Psoas muscle (tissue), 8 donors: ENCODE measurements around the gene PLAA. TPM values are rescaled to one million over a fixed set of nuclear protein-coding genes. Genes with fewer than 3 reads are reported as not detected.

Source experiments
- ATAC-seq, 4 donors: fragments of 200-7000 bp; cut with Tn5 transposase; one replicate each; pipeline ENCODE4 v1.9.1; 2020; ENCODE audit warnings: moderate library complexity in 3 of 4, mild to moderate bottlenecking in 2 of 4
- DNase-seq, 2 donors: peaks; one replicate each; pipeline ENCODE4 v3.0.0-alpha.2; 2020
- H3K27ac ChIP-seq: fragments of 200-600 bp; one replicate; pipeline ENCODE4 v1.8.0; 2022
- H3K27me3 ChIP-seq, 3 donors: fragments of 200-600 bp in 1 of 3; one replicate each; pipeline versions ENCODE4 v1.6.1 to v1.8.0; 2013 to 2022; ENCODE audit warnings: low read length in 2 of 3, mild to moderate bottlenecking in 2 of 3, moderate library complexity in 1 of 3; ENCODE audit not compliant: insufficient read depth in 3 of 3
- H3K36me3 ChIP-seq, 2 donors: fragments of 200-600 bp in 1 of 2; one replicate each; pipeline versions ENCODE4 v1.6.1 to v1.8.0; 2013 to 2022; ENCODE audit warnings: low read depth in 1 of 2, mild to moderate bottlenecking in 1 of 2, moderate library complexity in 1 of 2; ENCODE audit not compliant: insufficient read depth in 1 of 2
- H3K4me1 ChIP-seq: fragments of 200-600 bp; one replicate; pipeline ENCODE4 v1.8.0; 2022
- H3K4me3 ChIP-seq: fragments of 200-600 bp; one replicate; pipeline ENCODE4 v1.8.0; 2022; ENCODE audit warnings: mild to moderate bottlenecking
- H3K9me3 ChIP-seq: fragments of 200-600 bp; one replicate; pipeline ENCODE4 v1.8.0; 2022
- CTCF ChIP-seq: fragments of 200-600 bp; IDR thresholded peaks from one replicate; pipeline ENCODE4 v1.8.0; 2022; ENCODE audit warnings: antibody characterized with exemption
- WGBS, 3 donors: extraction: QIAGEN DNeasy Blood & Tissue Kit; methylation state at CpG; one replicate each; pipeline versions ENCODE4 v1.1.6 to v1.1.7; 2013; 5-methylcytosine and 5-hydroxymethylcytosine counted together
- intact Hi-C, 2 donors: fragments of 100-400 bp; cut with DNase I; formaldehyde crosslinking; loops; one replicate each; pipeline versions ENCODE4 v1.11.0 to v1.14.2; 2022
- polyA plus RNA-seq, 3 donors: library from polyadenylated mRNA; stranded (reverse); fragments of 200-250 nt; gene quantifications; one replicate each; pipeline ENCODE4 v1.2.3, GENCODE V29; 2013
- total RNA-seq, 4 donors: library from RNA; stranded (reverse); fragmentation: NEBNext Ultra II Directional in 2 of 4; extraction: Animal tissue kit (Norgen Biotek cat#: 25700) in 2 of 4; gene quantifications; one replicate each; pipeline versions ENCODE4 v1.2.1 to v1.2.4, GENCODE V29; 2021 to 2023
- donor health status: healthy with polysubstance abuse.
- donor health status: DM: no; HTN: no; CAD: no; lungs with moderate emphysema.
- donor health status: Bipolar disorder and iron deficiency.
- donor health status: healthy.
- donor health status: DM: yes; HTN: yes; CAD: no.
- donor health status: DM: no; HTN: no; CAD: no.
- donor health status: DM: no; HTN: no; CAD: no.
- donor health status: DM: yes; HTN: yes; CAD: no.

Gene PLAA
- total and polyA plus RNA-seq, 7 donors, result 42.3 to 91.7 (median 62.3) TPM

- H3K27ac ChIP-seq, result peak within 1 kb of the TSS; percentile 80
- ATAC-seq (peak; percentile 100), DNase-seq (peak; percentile 98)
- H3K9me3 ChIP-seq, result no peaks in the 10 kb centered on the region
- peak within 1 kb of the TSS; percentile 66 for H3K4me3 ChIP-seq
- peaks cover 9% of the 10 kb centered on the region for H3K4me1 ChIP-seq
- H3K27me3 ChIP-seq, result no peaks in the 10 kb centered on the region
- 1% methylated on average over 52 to 53 of the region's 53 CpGs for WGBS, 3 donors
- no peak for TF ChIP-seq CTCF
- H3K36me3 ChIP-seq, result no peaks in the 10 kb centered on the region
- intact Hi-C loops, result loop anchor here in 1 of 2 donors (2.0 kb wide), 1 partner anchor 63 kb away; the partner anchor contains the start of gene CAAP1
These were observed 9.1 kb upstream of the PLAA start, which contains the start of gene IFT74 for GRCh38 chr9:26955921-26956859. Gene IFT74, plus strand, starts transcription at chr9:26956412. Its CDS starts 5,556 bp downstream, at chr9:26961968.

GRCh38 chr9:26955222-26955903 lies 8.3 kb upstream of the PLAA start:
- Histone ChIP-seq H3K4me3 (peak overlapping the region; percentile 66), H3K27me3 (no peaks in the 10 kb centered on the region), H3K27ac (peak overlapping the region; percentile 80), H3K9me3 (no peaks in the 10 kb centered on the region), H3K36me3 (no peaks in the 10 kb centered on the region), H3K4me1 (peaks cover 9% of the 10 kb centered on the region)
- no peak for DNase-seq
- TF ChIP-seq CTCF, result no peak
- WGBS, 3 donors, result 60 to 64% (median 60%) methylated on average over 4 of the region's 4 CpGs
- ATAC-seq, result peak in 1 of 4 donors; percentile 36
- intact Hi-C loops, result no loop called here

GRCh38 chr9:26954050-26954508 lies 7.0 kb upstream of the PLAA start:
- TF ChIP-seq CTCF, result no peak
- ATAC-seq (no peak), DNase-seq (no peak)
- no peaks in the 10 kb centered on the region for H3K9me3 ChIP-seq
- no peaks in the 10 kb centered on the region for H3K36me3 ChIP-seq
- 79 to 84% (median 80%) methylated on average over 3 of the region's 3 CpGs for WGBS, 3 donors
- H3K27me3 ChIP-seq, result no peaks in the 10 kb centered on the region
- H3K4me3 ChIP-seq, result no peak overlapping the region
- H3K27ac ChIP-seq, result no peak overlapping the region
- H3K4me1 ChIP-seq, result peaks cover 9% of the 10 kb centered on the region
- intact Hi-C loops, result no loop called here

- intact Hi-C loops, result no loop called here
- WGBS, 3 donors, result 80 to 88% (median 82%) methylated on average over 3 of the region's 3 CpGs
- no peak overlapping the region for H3K4me3 ChIP-seq
- H3K27me3 ChIP-seq, result no peaks in the 10 kb centered on the region
- no peak overlapping the region for H3K27ac ChIP-seq
- peaks cover 4% of the 10 kb centered on the region for H3K4me1 ChIP-seq
- DNase-seq, result no peak
- no peak for ATAC-seq
- H3K36me3 ChIP-seq, result no peaks in the 10 kb centered on the region
- no peak for TF ChIP-seq CTCF
- no peaks in the 10 kb centered on the region for H3K9me3 ChIP-seq
These were observed 4.8 kb upstream of the PLAA start for GRCh38 chr9:26951794-26952193.
